Spleen (tissue), 7 donors: Measurements from ENCODE around the gene KIF19.

Experiments used
- POLR2A ChIP-seq, 3 donors: fragments of 450-650 bp; IDR thresholded peaks; one replicate each; pipeline ENCODE4 v1.5.1; 2017; ENCODE audit warnings: antibody characterized with exemption in 3 of 3, mild to moderate bottlenecking in 1 of 3
- POLR2AphosphoS5 ChIP-seq, 3 donors: sonication (generic); formaldehyde crosslinking; IDR thresholded peaks; one replicate each; pipeline ENCODE4 v1.5.1; 2017; ENCODE audit warnings: antibody characterized with exemption in 3 of 3
- TF ChIP-seq, protein P1 (sequence below), 11 experiments: fragments of 200-600 bp in 7 of 11; fragments of 450-650 bp in 4 of 11; sonication (generic) in 4 of 11; IDR thresholded peaks in 8 of 11; conservative IDR thresholded peaks in 3 of 11; 1 replicate in 7 of 11; 2 replicates in 4 of 11; pipeline versions ENCODE4 v1.4.0 to v1.8.0; 2016 to 2021; ENCODE audit warnings: antibody characterized with exemption in 11 of 11, inconsistent platforms in 4 of 11, mild to moderate bottlenecking in 1 of 11
- donor health status: DM: no; HTN: no; CAD: no; lungs with moderate emphysema.
- donor health status: DM: no; HTN: no; CAD: no.
- donor health status: DM: no; HTN: no; CAD: no.

DNA sequence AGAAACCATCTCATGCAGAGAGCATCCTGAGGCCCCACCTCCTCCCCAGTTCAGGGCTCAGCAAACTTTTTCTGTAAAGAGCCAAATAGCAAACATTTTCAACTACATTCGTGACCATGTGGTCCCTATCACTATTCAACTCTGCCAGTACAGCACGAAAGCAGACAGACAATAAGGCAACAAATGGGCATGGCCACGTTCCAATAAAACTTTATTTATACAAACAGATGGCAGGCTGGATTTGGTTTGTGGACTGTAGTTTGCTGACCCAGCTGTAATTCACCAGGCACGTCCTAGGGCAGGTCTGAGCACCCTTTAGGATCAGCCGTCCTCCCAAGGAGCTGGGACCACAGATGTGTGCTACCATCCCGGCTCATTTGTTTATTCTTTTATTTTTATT, 78.8 kb downstream of the KIF19 start:
- TF ChIP-seq, protein P1, sequence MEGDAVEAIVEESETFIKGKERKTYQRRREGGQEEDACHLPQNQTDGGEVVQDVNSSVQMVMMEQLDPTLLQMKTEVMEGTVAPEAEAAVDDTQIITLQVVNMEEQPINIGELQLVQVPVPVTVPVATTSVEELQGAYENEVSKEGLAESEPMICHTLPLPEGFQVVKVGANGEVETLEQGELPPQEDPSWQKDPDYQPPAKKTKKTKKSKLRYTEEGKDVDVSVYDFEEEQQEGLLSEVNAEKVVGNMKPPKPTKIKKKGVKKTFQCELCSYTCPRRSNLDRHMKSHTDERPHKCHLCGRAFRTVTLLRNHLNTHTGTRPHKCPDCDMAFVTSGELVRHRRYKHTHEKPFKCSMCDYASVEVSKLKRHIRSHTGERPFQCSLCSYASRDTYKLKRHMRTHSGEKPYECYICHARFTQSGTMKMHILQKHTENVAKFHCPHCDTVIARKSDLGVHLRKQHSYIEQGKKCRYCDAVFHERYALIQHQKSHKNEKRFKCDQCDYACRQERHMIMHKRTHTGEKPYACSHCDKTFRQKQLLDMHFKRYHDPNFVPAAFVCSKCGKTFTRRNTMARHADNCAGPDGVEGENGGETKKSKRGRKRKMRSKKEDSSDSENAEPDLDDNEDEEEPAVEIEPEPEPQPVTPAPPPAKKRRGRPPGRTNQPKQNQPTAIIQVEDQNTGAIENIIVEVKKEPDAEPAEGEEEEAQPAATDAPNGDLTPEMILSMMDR (IDR thresholded peaks at IDR 0.05 in 8 of 11, conservative IDR thresholded peaks at IDR 0.05 in 3 of 11), result no peak
- TF ChIP-seq POLR2A (IDR thresholded peaks at IDR 0.05) (no peak), POLR2AphosphoS5 (IDR thresholded peaks at IDR 0.05) (no peak)
